Measurements from ENCODE around the gene LASP1NB.
"Not testable (repeated sequence)": the region's sequence is repeated elsewhere in the genome, so short reads cannot be mapped to it uniquely, and the experiment has no call there.

Gene LASP1NB

DNA sequence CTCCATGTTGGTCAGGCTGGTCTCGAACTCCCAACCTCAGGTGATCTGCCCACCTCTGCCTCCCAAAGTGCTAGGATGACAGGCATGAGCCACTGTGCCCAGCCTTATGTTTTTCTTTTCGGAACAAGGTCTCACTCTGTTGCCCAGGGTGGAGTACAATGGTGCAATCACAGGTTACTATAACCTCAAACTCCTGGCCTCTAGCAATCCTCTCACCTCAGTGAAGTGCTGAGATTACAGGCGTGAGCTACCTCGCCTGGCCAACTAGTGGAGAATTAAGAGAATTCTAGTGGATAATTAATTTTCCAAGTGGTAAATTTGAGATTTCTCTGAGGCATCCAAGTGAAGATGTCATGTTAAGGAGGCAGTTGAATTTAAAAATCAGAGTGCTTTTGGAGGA lies 44.7 kb downstream of the LASP1NB start:
- DNase-seq: no peak

DNA sequence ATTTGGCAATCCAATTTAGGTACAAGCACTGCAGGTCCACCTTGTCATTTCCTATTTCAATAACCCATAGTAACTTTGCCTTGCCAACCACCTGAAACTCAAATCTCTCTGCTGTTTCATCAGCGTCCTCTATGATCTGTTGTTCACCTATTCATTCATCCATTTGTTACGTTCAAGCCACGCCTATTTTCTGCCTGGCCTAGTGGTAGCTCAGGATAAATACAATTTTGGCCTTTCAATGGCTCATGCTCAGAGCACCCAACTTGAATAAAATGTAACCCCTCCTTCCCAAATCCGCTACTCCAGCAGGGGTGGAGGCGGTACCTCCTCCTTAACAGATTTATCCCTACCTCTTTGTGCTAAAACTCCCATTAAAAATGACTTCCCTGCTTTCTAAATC lies 45.4 kb downstream of the LASP1NB start:
- DNase-seq: no peak

DNA sequence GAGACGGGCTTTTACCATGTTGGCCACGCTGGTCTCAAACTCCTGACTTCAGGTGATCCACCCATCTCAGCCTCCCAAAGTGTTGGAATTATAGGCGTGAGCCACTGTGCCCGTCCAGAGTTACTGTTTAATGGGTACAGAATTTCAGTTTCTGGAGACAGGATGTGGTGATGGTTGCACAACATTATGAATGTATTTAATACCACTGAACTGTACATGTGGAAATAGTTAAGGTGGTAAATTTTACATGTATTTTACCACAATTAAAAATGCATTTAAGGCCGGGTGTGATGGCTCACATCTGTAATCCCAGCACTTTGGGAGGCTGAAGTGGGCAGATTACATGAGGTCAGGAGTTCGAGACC lies 50.8 kb downstream of the LASP1NB start:
- not testable (repeated sequence) for DNase-seq

DNA sequence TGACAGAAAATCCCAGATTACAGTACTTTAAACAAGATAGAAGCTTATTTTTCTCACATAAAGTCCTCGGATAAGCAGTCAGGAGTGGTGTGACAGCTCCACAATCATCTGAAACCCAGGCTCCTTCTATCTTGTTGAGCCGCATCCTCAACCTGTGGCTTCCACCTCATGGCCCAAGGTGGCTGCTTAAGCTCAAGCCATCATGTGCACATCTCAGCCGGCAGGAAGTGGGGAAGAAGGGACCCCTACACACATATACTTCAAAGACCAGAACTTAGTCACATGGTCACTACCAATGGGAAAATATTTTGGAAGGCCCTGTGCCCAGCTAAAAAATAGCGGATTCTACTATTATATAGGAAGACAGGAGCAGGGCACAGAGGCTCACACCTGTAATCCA lies 52.8 kb downstream of the LASP1NB start:
- no peak for DNase-seq

Measured in activated CD4-positive, alpha-beta T cell treated with anti-CD3 and anti-CD28 coated beads, Interleukin-2, amount 50 U/mL, for 48 hours (primary cell).